Measurements from ENCODE around the gene KLK12. TPM values are rescaled to one million over a fixed set of nuclear protein-coding genes. Genes with fewer than 3 reads are reported as not detected.

Gene KLK12
- total RNA-seq, 1 experiment from 2014 or later = not detected

DNA sequence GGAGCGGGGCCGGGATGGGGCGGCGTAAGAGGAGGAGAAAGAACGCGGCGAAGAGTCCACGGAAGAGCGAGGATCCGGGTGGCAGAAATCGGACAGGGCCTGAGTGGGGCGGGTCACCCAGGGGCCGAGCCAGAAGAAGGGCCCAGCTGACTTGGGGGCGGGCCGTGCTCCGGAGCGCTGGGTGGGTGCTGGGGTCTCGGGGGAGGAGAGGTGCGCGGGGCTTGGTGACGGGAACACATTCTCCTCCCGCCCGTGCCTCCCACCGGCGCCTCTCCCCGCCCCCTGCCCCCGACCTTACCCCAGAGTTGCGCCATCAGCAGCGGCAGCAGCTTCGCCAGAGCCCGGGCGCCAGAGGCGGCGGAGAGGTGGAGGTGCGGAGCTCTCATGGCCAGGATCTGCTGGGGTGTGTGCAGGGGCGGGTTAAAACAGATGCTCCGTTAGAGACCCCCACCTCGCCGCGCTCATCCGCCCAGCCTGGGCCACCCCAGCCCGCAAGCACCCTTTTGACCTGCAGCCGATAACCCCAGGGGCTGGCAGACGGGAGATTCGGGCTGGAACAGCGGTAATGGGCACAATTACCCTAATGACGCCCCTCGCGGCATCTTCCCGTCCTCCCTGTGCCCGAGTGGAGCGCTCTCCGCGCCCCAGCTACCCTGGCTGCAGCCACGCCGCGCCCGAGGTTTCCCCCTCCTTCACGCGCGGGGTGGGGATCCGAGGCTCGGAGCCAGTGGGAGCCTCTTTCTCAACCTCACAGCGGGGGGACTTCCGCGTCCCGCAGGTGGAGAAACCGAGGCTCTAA lies 15.9 kb downstream of the KLK12 start:
- Histone ChIP-seq H2AFZ (ENCODE audit: low read length) (no peak overlapping the region), H3K79me2 (ENCODE audit: low read length) (no peaks in the 10 kb centered on the region), H3K4me3 (ENCODE audit: low read length) (no peak overlapping the region), H3K36me3 (ENCODE audit: low read depth, low read length) (no peaks in the 10 kb centered on the region), H3K27me3 (ENCODE audit: low read length) (no peaks in the 10 kb centered on the region), H3F3A (ENCODE audit: low read length, unreplicated experiment) (no peaks in the 10 kb centered on the region), H3K9me2 (replicated peaks; ENCODE audit: low read length) (no peaks in the 10 kb centered on the region), H4K20me1 (ENCODE audit: low read length) (no peaks in the 10 kb centered on the region), H3K4me1 (ENCODE audit: insufficient read depth, low read length) (peaks cover 16% of the 10 kb centered on the region), H3K9ac (ENCODE audit: low read length) (no peak overlapping the region), H3K9me3 (ENCODE audit: low read length) (no peaks in the 10 kb centered on the region), H3K4me2 (ENCODE audit: low read length) (no peak overlapping the region), H3K27ac (ENCODE audit: low read length) (no peak overlapping the region)
- TF ChIP-seq EZH2phosphoT487 (IDR thresholded peaks at IDR 0.05; ENCODE audit: borderline replicate concordance, low read length) (no peak), EZH2 (IDR thresholded peaks at IDR 0.05; ENCODE audit: low read length, unreplicated experiment) (no peak)
- TF ChIP-seq, protein P1, sequence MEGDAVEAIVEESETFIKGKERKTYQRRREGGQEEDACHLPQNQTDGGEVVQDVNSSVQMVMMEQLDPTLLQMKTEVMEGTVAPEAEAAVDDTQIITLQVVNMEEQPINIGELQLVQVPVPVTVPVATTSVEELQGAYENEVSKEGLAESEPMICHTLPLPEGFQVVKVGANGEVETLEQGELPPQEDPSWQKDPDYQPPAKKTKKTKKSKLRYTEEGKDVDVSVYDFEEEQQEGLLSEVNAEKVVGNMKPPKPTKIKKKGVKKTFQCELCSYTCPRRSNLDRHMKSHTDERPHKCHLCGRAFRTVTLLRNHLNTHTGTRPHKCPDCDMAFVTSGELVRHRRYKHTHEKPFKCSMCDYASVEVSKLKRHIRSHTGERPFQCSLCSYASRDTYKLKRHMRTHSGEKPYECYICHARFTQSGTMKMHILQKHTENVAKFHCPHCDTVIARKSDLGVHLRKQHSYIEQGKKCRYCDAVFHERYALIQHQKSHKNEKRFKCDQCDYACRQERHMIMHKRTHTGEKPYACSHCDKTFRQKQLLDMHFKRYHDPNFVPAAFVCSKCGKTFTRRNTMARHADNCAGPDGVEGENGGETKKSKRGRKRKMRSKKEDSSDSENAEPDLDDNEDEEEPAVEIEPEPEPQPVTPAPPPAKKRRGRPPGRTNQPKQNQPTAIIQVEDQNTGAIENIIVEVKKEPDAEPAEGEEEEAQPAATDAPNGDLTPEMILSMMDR (conservative IDR thresholded peaks at IDR 0.05; ENCODE audit: low read depth, low read length) = no peak
- intact Hi-C loops (cut with micrococcal nuclease) = loop anchor here (5.0 kb wide), 1 partner anchor 217 kb away; no protein-coding TSS in a partner anchor
- ATAC-seq (no peak), DNase-seq (no peak)
- POLR2A ChIA-PET (ENCODE audit: unreplicated experiment) = no interaction called here
- CTCF ChIA-PET = interaction anchor here (3.5 kb wide), 1 partner anchor 75 kb away, joined by 79 read pairs; no protein-coding TSS in a partner anchor
- BruUV-seq (replicated peaks) = no TSS peak

DNA sequence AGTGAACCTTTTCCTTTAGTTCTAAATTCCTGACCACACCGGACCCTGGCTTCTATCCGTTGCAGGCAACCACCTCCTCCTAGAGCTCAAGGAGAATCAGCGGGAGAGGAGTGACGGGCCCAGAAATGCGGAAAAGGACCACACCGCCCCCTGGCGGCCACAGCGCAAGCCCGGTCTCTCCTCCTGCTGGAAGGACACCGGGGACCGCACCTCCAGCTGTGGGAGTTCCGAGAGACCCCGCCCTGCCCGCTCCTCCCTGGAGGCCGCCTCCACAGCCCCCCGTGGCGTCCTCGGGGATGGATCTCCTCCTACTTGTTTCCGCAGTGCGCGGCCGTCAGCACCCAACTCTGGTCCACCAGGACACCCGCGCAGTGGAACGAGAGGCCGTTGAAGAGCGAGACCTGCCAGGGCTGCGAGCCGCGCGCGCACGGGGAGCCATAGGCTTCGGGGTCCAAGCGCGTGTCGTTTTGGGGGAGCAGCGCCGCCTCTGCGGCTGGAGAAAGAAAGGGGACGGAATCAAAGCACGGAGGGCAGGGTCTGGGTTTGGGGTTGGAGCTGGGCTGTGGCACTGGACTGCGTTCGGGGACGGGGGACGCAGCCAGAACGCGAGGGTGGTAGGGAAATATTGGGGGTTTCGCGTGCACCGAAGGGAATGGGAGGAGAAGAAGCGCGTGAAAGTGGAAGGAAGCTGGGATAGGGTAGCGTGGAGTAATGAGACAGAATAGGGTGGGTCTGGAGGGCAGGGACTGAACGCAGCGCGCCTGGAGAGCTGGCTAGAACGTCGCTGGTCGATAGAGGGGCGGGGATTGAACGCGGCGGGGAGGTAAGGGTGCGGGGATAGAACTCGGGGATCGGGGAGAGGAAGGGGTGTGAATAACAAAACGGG lies 17.8 kb downstream of the KLK12 start:
- Histone ChIP-seq H2AFZ (ENCODE audit: low read length) (peak overlapping the region; percentile 88), H3K4me3 (ENCODE audit: low read length) (peak overlapping the region; percentile 80), H3K36me3 (ENCODE audit: low read depth, low read length) (no peaks in the 10 kb centered on the region), H3K27me3 (ENCODE audit: low read length) (no peaks in the 10 kb centered on the region), H3K79me2 (ENCODE audit: low read length) (no peaks in the 10 kb centered on the region), H3K27ac (ENCODE audit: low read length) (no peak overlapping the region), H3K9me3 (ENCODE audit: low read length) (0 out of 2 replicates have a peak, but pooled peaks cover 4% of the 10 kb centered on the region), H4K20me1 (ENCODE audit: low read length) (no peaks in the 10 kb centered on the region), H3K4me1 (ENCODE audit: insufficient read depth, low read length) (peaks cover 24% of the 10 kb centered on the region), H3K4me2 (ENCODE audit: low read length) (peak overlapping the region; percentile 100), H3K9ac (ENCODE audit: low read length) (peak overlapping the region; percentile 43), H3F3A (ENCODE audit: low read length, unreplicated experiment) (no peaks in the 10 kb centered on the region), H3K9me2 (replicated peaks; ENCODE audit: low read length) (no peaks in the 10 kb centered on the region)
- CTCF ChIA-PET = interaction anchor here (0.6 to 1.8 kb wide), 15 partner anchors 38 to 479 kb away, joined by 3 to 18 read pairs (median 3); no protein-coding TSS in a partner anchor
- TSS peak; percentile 27 for BruUV-seq (replicated peaks)
- DNase-seq (peak; percentile 95), ATAC-seq (peak; percentile 74)
- TF ChIP-seq EZH2phosphoT487 (IDR thresholded peaks at IDR 0.05; ENCODE audit: borderline replicate concordance, low read length) (no peak), EZH2 (IDR thresholded peaks at IDR 0.05; ENCODE audit: low read length, unreplicated experiment) (no peak)
- TF ChIP-seq, protein P1 (conservative IDR thresholded peaks at IDR 0.05; ENCODE audit: low read depth, low read length) = peak; percentile 98
- intact Hi-C loops (cut with micrococcal nuclease) = loop anchor here (1.0 to 5.0 kb wide), 2 partner anchors 87 to 215 kb away; no protein-coding TSS in a partner anchor
- POLR2A ChIA-PET (ENCODE audit: unreplicated experiment) = interaction anchor here (0.6 to 0.7 kb wide), 2 partner anchors 84 to 212 kb away, joined by 3 read pairs; no protein-coding TSS in a partner anchor
